ENCODE results near the gene RAB13.

The RAB13 gene

GRCh38 chr1:153963850-153964331 is 22.2 kb downstream of the RAB13 start:
- DNase-seq (ENCODE audit: extremely low read depth, low read depth), result no peak
- no peak for TF ChIP-seq CTCF (IDR thresholded peaks at IDR 0.05; ENCODE audit: low read depth, low read length)

GRCh38 chr1:153963030-153963849 is 22.9 kb downstream of the RAB13 start, which contains the start of gene SLC39A1:
Gene SLC39A1, minus strand, starts transcription at chr1:153963537. Its CDS starts 822 bp downstream, at chr1:153962715.
- DNase-seq (ENCODE audit: extremely low read depth, low read depth), result peak; percentile 89
- TF ChIP-seq CTCF (IDR thresholded peaks at IDR 0.05; ENCODE audit: low read depth, low read length), result no peak

GRCh38 chr1:153962088-153963029 is 23.8 kb downstream of the RAB13 start:
- TF ChIP-seq CTCF (IDR thresholded peaks at IDR 0.05; ENCODE audit: low read depth, low read length), result no peak
- no peak for DNase-seq (ENCODE audit: extremely low read depth, low read depth)

DNA sequence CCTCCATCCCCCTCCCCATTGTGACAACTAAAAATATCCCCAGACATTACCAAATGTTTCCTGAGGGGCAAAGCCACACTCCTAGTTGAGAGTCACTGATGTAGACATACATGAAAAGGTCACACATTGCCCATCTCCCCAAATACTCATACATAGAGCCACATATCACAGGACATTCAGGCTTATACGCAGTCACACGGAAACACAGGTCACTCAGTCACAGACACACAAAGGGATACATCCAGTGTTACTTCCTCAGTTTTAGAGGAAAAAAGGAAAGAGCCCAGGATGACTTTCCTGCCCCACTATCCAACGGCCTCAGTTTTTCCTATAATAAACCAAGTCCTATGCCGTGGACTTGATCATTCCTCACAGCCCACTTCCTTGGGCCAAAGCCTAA is 24.7 kb downstream of the RAB13 start:
- no peak for DNase-seq (ENCODE audit: extremely low read depth, low read depth)
- no peak for TF ChIP-seq CTCF (IDR thresholded peaks at IDR 0.05; ENCODE audit: low read depth, low read length)

DNA sequence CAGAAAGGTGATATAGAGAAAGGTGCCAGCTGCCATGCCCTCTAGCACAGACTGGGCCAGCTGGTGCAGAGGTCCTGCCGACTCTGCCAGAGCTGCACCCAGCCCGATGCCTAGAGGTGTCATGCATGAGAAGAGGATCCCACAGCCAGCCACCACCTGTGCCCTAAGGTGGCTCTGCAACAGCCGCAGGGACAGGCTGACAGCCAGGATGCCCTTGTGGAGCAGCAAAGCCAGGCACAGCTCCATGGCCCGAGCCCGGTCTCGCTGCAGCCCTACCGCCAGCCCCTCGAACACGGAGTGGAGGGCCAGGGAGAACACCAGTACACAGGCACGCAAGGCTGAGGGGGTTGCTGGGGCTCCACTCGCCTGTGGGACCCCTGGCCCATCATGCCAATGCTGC is 25.9 kb downstream of the RAB13 start:
- no peak for TF ChIP-seq CTCF (IDR thresholded peaks at IDR 0.05; ENCODE audit: low read depth, low read length)
- no peak for DNase-seq (ENCODE audit: extremely low read depth, low read depth)

DNA sequence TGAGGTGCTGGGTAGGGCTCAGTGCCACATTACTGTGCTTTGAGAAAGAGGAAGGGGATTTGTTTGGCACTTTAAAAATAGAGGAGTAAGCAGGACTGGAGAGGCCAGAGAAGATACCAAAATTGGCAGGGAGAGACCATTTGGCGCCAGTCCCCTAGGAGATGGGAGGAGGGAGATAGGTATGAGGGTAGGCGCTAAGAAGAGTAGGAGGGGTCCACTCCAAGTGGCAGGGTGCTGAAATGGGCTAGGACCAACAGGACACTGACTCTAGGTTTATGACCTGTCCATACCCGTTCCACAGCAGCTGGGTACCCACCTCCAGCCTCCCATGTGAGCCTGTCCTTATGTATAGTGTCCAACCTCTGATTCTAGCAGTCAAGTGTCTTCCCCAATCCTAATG is 26.7 kb downstream of the RAB13 start:
- no peak for TF ChIP-seq CTCF (IDR thresholded peaks at IDR 0.05; ENCODE audit: low read depth, low read length)
- DNase-seq (ENCODE audit: extremely low read depth, low read depth), result no peak

- no peak for DNase-seq (ENCODE audit: extremely low read depth, low read depth)
- TF ChIP-seq CTCF (IDR thresholded peaks at IDR 0.05; ENCODE audit: low read depth, low read length), result no peak
These were observed 27.2 kb downstream of the RAB13 start for GRCh38 chr1:153958961-153959260.
